CD4-positive, alpha-beta T cell treated with Interleukin-17A for 1 hour (primary cell): ENCODE measurements around the gene RHOBTB3.
A peak's percentile ranks its signal among the peaks of the same experiment; 100 is the strongest.
"Not testable (repeated sequence)": the region's sequence is repeated elsewhere in the genome, so short reads cannot be mapped to it uniquely, and the experiment has no call there.

Experiments
- DNase-seq: peaks from one replicate; pipeline ENCODE4 v3.0.0-alpha.2; 2020

RHOBTB3 gene

DNA sequence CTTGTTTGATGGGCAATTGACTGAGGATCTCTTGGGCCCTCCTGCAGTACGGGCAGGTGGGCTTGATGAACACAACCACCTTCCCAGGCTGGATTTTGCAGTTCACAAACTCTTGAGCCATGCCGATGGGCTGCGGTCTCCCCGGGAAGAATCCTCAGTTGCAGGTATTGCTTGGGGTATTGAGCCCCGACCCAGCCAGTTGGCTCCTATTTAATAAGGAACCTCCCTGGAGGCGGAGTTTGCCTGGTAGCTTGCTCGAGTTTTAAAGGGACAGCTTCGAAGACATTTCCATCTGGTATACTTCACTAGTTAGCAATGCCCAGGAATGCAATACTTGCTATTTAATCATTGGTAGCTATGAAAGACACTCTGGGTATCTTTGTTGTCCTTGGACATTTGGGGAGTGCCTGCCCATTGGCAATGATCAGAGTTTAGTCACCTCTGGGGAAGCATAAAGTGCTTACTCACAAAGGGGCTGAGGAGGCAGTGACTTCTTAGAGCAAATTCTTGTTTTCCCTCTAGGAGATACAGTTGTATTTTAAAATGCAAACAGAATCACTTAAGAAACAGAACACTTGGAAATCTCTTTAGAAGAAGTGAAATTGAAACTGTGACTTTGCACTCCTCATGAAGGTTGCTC is 91.5 kb downstream of the RHOBTB3 start, which contains the start of gene GLRX:
TSS of gene GLRX (minus strand) at position 185 of the 640 bp plus-strand sequence. CDS start at position 121, 64 bp downstream.
- DNase-seq = peak; percentile 68

DNA sequence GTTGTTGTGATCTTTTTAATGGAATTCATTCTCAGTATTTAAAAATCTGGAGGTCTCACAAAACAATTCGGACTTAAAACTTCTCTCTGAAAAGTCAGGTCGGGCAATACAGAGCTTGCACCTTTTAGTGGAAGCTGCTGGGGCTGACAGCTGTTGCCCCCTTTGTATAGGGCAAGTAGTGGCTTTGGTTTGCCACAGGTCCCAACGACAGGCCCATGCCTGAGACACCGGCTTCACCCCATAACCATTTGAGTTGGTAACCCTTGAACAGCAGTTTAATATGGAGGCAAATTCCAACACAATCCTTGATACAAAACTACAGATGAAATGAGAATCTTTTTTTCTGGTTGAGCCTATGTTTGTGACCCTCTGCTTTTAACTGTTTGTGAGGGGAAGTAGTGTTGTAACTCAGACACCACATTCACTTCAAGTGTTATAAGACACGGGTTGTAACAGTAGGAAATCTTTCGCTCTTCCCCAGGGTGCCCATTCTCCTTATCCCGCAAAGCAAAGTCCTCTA is 92.1 kb downstream of the RHOBTB3 start:
- DNase-seq = no peak

DNA sequence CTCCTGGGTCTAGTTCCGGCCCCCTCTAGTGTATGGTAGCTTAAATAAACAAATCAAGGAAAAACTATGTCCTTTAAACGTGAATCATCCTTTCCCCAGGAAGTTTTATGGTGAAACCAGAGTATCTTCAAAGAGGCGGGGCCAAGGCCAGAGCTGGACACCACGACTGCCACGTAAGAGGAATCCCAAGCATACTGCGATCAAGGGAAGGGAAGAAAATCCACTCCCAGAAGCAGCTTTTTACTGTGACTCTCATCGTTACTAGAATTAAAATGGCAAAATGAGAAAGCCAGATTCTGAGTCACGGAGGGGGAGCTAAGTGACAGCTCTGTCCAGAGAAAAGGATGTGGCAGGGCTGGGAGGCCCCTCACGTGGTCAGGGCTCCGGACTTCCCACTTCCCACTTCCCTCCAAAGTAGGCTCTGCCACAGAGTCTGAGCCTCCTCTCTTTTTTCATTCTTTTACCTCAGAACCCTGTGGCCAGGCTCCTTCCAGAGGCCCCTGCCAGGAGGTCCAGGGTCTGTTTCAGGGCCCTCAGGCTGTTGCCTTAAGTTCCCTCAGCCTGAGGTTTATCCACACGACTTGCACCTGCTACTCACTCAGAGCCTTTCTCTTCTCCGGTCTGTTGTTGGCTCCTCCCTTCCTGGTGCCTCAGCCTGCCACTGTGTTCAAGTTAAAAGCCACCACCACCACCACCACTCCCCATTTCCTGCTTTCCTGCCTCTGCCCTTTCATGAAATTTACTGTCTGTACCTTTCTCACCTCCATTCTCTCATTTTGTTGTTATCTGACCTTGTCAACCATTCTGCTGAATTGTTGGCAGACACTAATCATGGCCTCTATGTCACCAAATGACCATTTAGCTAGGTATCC is 92.8 kb downstream of the RHOBTB3 start:
- DNase-seq = peak; percentile 79

DNA sequence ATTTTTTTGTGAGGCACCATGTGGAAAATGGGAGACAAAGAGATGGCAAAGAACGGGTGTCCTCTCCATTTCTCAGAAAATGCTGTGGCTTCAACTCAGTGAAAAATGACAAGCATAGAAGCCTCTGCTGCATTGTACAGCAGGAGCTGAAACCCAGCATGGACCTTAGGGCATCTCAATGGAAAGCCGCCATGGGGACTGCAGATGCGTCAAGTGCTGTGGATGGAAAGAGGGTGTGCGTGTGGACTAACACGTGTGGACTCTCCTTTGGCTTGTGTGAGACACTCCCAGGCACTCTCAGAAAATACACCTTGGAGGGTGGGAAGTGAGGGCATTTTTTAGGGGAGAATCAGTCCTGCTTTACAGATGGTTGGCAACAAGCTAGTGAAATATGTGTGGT is 93.6 kb downstream of the RHOBTB3 start:
- DNase-seq = no peak

DNA sequence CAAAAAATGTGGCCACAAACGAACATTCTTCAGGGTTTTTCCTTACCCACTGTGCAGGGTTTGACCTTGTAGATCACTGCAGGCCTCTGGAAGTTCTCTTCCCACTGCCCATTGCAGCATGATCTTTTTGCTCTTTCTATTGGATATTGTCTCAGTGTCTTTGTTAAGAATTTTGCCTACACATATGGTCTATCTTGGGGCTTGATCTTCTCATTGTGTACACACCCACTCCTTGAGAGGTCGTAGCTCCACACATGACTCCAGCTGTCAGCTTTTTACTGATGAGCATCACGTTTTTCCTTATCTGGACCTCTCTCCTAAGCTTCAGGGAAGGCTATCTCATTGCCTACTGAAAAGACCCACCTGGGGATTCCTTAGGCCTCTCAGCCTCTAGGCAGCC is 94.4 kb downstream of the RHOBTB3 start:
- no peak for DNase-seq

DNA sequence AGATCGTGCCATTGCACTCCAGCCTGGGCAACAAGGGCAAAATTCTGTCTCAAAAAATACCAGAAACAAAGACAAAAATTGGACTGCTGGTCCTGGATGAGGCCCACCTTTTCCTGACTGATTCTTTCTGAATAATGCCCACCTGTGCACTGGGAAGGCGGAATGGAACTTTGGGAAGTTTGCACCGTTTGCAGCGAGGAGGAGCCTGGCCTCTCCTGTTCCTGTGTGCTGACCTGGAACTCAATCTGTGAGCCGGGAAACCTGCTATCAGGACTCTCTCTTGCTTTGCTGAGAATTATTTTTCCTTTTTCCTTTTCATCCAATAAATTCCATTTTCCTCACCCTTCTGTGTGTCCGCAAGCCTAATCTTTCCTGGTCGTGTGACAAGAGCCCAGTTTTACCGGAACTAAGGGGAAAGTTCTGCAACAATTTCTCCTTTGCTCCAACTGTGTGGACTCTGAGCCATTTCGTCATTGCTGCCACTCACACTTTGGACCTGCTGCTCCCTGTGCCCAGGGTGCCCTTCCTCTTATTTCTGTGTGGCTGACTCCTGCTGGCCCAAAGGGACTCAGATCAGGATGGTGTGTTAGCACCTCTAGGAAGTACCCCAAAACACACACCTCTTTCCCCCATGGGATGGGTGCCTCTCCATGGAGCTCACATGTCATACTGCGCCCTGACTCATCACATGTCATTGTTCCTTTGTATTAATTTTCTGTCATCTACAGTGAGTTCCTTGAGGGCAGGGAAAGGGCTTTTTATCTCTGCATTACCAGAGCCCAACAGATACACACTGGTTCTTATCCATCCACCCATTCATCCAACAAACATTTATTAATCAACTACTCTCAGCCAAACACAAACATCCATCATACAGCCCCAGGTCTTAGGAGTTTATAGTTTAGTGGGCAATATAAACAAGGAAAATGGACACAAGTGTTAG is 96.1 kb downstream of the RHOBTB3 start:
- no peak for DNase-seq

DNA sequence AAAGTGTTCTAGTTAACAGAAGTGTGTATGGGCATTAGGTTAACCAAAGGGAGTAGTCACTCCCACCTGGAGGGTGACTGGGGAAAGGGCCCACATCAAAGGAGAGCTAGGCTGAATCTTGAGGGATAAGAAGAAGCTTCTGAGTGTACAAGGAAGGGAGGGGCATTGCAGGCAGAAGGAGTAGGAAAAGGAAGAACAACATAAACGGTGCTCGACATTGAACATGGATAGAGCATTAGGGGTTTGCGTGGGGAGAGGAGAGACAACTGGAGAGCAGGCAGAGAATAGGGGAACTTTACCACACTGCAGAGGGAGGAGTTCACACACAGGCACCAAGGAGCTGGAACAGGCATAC is 96.7 kb downstream of the RHOBTB3 start:
- DNase-seq = no peak

DNA sequence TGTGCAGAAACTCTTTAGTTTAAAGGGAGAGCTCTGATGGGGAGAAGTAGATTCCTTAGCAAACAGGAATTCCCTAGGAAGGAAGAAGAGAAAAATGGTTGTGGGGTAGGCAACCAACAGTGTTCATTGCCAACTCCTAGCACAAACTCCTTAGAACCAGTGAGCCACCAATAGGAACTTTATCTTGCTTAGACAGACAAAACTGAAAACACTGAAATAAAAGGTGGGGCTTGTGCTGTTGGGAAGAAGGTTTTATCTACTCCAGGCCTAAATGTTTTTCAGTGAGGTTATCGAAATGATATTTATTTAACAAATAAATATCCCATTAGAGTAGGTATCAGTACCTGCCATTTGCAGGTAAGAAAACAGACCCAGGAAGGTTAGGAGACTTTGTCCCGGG is 99.1 kb downstream of the RHOBTB3 start:
- no peak for DNase-seq

DNA sequence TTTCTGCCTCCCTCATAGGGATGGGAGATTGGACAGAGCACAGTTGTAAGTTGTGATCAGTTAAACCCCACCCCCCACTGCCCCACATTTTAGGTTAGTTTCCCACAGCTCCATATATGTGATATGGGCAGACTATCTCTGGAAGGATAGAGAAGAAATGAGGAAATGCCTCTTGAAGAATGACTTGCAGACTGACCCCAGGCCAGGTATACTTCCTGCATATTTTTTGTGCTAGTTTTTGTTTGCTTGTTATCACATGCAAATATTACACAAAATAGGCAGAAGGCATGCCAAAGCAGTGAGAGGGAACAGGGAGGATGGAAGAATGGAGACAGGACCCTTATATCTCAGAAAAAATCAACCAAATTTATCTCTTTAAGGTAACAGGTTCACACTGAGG is 101.5 kb downstream of the RHOBTB3 start:
- no peak for DNase-seq

DNA sequence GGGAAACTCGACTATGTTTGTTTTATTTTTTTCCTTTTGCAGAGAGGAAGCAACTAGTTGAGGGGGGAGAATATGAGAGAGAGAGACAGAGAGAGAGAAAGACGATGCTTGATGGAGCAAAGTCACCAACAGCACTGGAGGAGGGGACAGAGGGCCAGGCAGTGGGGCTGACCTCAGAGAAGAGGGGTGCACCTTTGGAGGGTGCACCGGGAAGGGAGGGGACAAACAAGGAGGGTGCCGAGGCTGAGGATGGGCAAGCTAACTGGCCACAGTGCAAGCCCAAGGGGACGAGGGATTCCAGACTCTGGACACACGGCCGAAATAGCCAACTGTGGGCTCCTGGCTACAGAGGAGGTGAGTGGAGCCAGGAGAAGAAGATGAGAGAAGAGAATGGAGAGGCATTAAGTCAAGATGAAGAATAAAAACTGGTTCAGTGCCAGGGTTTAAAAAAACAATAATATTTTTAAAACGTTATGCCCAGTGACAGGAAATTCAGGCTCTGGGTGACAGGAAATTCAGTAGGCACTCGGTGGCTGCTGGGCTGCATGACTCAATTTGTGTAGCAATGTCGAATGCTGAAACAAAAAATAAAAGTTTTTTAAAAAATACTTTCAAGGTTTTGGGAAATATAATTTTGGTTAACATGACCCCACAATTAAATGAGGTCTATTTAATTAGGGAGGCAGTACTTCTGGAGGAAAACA is 104.7 kb downstream of the RHOBTB3 start:
- peak; percentile 44 for DNase-seq

DNA sequence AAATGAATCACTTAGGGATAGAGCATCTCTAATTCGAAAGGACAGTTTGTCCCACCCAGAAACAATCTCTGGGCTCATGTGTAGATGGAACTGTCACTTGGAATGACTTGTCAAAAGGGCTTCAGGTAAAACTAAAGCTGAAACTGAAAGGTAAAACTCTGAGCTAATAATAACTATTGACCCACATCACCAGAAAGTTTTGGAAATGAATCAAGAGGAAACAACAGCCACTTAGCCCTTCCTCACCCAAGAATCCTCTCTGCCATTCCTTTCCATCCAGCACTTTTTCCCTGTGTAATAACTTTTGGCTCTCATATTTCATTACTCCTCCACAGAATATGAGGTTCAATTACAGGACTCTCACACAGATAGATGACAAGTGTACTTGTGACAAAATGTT is 105.4 kb downstream of the RHOBTB3 start:
- no peak for DNase-seq

DNA sequence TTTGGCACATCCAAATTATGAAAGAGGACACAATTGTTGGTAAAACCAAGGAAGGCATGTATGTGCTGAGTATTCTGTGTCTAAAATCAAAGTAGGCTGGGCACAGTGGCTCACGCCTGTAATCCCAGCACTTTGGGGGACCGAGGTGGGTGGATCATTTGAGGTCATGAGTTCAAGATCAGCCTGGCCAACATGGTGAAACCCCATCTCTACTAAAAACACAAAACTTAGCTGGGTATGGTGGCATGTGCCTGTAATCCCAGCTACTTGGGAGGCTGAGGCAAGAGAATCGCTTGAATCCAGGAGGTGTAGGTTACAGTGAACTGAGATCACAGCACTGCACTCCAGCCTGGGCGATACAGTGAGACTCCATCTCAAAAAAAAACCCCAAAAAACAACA is 105.8 kb downstream of the RHOBTB3 start:
- not testable (repeated sequence) for DNase-seq

DNA sequence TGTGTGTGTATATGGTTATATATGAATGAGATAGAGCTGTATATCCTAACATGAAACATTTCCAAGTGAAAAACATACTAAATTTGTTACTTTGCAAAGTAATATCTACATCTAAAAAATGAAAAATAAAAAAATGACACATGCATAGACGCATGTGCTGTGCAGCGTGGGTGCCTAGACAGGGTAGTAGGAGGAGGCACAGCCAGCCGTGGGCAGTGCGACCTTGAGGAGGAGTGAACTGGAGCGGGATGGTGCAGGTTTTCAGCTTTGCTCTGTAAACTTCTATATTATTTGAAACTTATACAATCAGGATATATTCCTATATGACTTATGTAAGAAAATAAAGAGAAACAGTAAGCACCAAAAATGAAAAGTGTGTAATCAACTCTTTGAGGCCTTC is 106.4 kb downstream of the RHOBTB3 start:
- DNase-seq = no peak

DNA sequence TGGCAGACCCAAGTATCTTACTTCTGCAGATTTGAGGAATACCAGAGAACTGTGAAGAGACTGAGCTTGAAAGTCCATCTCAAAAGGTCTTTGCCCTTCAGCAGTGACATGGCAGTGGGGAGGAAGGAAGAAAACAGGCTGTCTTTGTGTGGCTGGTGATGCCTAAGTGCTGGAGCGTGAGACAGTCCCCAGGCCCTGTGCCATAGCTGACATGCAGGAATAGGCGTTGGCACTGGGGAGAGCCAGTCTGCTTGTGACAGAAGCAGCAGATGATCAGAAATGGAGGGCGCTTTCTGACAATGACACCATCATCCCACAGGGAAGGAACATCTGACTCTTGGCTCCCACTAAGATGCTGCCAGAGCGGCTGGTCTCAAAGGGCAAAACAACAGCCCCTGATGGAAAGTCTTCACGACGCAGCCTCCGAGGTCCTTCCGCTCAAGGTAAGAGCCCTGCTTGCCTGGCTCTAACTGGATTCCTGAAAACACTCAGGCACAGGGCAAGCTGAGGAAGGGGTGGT is 106.9 kb downstream of the RHOBTB3 start:
- DNase-seq = no peak

DNA sequence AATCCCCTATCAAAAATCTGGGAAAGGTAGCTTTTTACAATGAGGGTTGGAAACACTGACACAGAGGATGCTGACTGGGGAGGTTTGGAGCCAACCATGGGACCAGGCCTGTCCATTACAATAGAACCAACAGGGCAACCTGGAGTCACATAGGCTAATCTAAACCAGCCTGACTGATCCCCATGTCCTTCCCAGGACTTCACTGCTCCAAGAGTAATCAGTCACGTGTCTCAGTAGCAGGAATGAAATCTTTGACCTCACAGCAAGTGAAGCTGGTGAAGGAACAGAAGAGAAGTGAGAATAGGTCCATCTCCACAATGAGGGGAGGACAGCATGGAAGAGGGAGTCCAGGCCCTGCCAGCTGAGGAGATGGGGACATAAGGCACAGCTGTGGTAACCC is 107.4 kb downstream of the RHOBTB3 start:
- no peak for DNase-seq

DNA sequence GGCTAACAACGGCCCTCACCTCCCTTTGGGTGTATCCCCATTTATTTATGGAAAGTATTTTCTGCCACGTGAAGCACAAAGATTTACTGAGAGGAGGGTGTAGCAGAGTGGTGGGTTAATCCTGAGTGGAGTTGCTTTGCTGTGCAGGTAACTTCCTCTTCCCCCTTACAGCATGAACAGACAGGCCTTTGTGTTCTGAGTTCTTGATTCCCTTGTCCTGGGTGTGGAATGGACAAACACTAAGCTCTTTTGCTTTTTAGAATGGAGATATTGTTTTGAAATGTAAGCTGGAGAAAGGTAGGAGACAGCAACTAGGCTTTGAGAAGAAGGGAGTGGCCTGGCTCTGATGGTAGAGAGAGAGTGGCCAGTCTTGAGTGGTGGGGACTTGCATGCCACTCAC is 108.5 kb downstream of the RHOBTB3 start:
- DNase-seq = no peak

DNA sequence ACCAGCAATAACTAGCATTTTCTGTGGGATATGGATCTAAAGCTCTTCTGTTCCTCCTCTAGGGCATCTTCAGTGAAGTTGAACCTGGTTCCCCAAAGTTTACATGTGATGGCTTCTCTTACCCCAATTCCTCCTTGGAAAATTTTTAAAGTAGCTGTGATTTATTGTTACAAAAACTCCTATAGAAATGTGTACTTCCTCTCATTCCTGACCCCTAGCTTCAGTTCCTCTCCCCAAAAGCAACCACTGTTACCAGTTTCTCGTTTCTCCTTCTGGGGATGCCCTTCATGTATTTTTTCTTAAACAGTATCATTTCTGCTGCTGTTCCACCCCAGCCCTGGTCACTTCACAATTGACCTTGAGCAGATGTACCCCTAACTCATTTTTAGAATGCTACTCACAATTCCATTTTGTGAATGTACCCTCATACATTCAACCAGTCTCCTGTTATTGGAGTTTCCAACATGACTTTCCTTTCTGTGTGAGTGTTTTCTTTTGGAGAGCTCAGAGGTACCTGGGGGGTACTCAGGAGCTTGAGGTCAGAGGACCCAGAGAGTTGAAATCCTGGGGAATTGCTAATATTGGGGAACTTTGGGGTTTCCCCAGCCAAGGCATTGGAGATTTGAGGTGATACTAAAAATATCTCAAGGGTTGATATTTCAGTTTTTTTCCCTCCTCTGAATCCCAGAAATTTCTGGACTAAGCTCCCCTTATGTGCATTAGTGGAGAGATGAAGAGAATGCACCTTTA is 110.0 kb downstream of the RHOBTB3 start:
- DNase-seq = no peak

DNA sequence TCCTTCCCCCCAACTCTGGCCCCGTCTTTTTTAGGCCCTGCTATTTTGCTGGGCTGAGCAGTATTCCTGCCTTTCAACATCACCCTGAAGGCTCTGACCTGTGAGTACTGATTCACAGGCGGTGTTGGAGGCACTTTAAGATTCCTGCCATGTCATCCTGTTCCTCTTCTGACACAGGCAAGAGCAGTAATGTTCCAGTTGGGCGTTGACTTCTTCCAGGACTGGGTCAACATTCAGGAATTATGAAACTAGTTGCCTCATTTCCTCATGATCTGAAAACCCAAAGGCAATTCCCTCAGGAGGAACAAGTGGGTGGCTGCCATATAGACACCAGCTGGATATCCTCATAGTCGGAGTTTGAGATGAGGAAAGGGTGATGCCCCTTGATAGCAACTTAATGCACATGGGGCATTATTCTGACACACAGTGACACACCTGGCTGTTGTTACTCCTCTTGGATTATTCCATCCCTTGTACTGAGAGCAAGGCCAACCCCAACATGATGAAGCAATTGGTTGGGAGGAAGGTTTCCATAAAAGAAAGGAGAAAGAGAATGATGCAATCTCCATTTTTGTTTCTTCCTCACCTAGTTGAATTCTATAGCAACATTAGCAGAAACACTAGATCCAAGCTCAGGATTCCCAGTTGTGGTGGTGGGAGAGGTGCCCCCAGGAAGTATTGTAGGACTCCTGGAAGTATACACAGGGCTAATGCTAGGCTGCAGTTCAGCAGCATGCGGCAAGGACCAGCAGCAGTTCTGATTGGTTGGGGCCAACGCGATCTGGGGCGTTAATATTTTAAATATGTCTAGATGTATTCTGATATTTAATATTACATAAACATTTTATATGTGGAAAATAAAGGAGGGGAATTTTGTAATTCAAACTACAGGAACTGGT is 111.0 kb downstream of the RHOBTB3 start:
- no peak for DNase-seq

DNA sequence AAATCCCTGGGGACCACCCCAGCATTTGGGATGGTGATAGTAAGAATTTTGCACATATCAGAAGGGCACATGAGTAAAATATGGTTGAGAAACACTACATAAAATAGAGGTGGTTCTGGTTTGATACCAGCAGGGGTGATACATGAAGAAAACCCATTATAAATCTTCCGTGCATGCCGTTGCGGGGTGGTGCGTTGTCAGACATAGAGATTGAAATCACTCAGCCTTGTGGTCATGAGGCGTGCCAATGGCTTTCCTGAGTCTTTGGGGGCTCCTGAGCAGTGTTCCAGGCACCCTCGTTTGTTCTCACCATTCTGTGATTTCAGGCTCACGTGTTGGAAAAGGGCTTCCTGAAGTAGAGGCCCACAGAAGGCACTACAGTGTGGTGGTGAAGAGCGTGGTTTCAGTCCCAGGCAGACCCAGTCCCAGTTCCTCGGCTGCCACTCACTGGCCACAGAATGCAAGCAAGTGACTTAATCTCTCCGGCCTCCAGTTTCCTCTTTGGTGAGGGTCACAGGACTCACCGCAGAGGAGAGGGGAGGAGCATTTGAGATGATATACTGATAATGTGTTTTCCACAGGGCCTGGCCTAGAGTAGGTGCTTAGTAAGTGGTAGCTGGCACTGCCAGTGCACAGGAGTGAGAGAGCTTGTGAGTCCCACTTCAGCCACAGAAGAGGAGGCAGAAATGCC is 111.9 kb downstream of the RHOBTB3 start:
- DNase-seq = peak; percentile 76
